ENCODE data around the gene TESK2. TPM values are rescaled to one million over a fixed set of nuclear protein-coding genes. Genes with fewer than 3 reads are reported as not detected.

Gene TESK2
- total RNA-seq, 1 donor from 2014 or later = 12.2 TPM

GRCh38 chr1:45381243-45381642 lies 109.7 kb downstream of the TESK2 start:
- Mint-ChIP-seq H3K4me3 (no peak overlapping the region), H3K27me3 (no peaks in the 10 kb centered on the region), H3K36me3 (ENCODE audit: low read depth) (peaks cover 24% of the 10 kb centered on the region), H3K27ac (no peak overlapping the region), H3K9me3 (no peaks in the 10 kb centered on the region), H3K4me1 (no peaks in the 10 kb centered on the region)
- ChIA-PET POLR2A (interaction anchor here (0.7 kb wide), 1 partner anchor 110 kb away, joined by 16 read pairs; the partner anchor contains the start of gene TESK2), CTCF (no interaction called here)
- DNase-seq (no peak), ATAC-seq (ENCODE audit: low read depth) (no peak)
- no peak for TF ChIP-seq CTCF (IDR thresholded peaks at IDR 0.05)
- intact Hi-C loops (cut with micrococcal nuclease) = no loop called here

- CTCF ChIA-PET = no interaction called here
- Mint-ChIP-seq H3K27me3 (no peaks in the 10 kb centered on the region), H3K4me3 (no peak overlapping the region), H3K4me1 (no peaks in the 10 kb centered on the region), H3K36me3 (ENCODE audit: low read depth) (peaks cover 24% of the 10 kb centered on the region), H3K27ac (no peak overlapping the region), H3K9me3 (no peaks in the 10 kb centered on the region)
- DNase-seq = no peak
- no peak for TF ChIP-seq CTCF (IDR thresholded peaks at IDR 0.05)
- ATAC-seq (ENCODE audit: low read depth) = no peak
- intact Hi-C loops (cut with micrococcal nuclease) = no loop called here
- POLR2A ChIA-PET = no interaction called here
These were observed 110.2 kb downstream of the TESK2 start for GRCh38 chr1:45380730-45381129.

GRCh38 chr1:45380125-45380524 lies 110.8 kb downstream of the TESK2 start:
- Mint-ChIP-seq H3K9me3 (no peaks in the 10 kb centered on the region), H3K36me3 (ENCODE audit: low read depth) (peaks cover 21% of the 10 kb centered on the region), H3K27ac (no peak overlapping the region), H3K27me3 (no peaks in the 10 kb centered on the region), H3K4me3 (no peak overlapping the region), H3K4me1 (peaks cover 4% of the 10 kb centered on the region)
- ChIA-PET POLR2A (no interaction called here), CTCF (no interaction called here)
- TF ChIP-seq CTCF (IDR thresholded peaks at IDR 0.05) = no peak
- no peak for ATAC-seq (ENCODE audit: low read depth)
- DNase-seq = no peak
- intact Hi-C loops (cut with micrococcal nuclease) = no loop called here

GRCh38 chr1:45379524-45379923 lies 111.4 kb downstream of the TESK2 start:
- DNase-seq (no peak), ATAC-seq (ENCODE audit: low read depth) (no peak)
- POLR2A ChIA-PET = no interaction called here
- intact Hi-C loops (cut with micrococcal nuclease) = no loop called here
- H3K27me3 Mint-ChIP-seq = no peaks in the 10 kb centered on the region
- TF ChIP-seq CTCF (IDR thresholded peaks at IDR 0.05) = no peak
- no peak overlapping the region for H3K4me3 Mint-ChIP-seq
- CTCF ChIA-PET = no interaction called here
- H3K4me1 Mint-ChIP-seq = peaks cover 10% of the 10 kb centered on the region
- no peaks in the 10 kb centered on the region for H3K9me3 Mint-ChIP-seq
- H3K36me3 Mint-ChIP-seq (ENCODE audit: low read depth) = peaks cover 15% of the 10 kb centered on the region
- no peak overlapping the region for H3K27ac Mint-ChIP-seq

- DNase-seq (no peak), ATAC-seq (ENCODE audit: low read depth) (no peak)
- no peaks in the 10 kb centered on the region for H3K9me3 Mint-ChIP-seq
- CTCF ChIA-PET = no interaction called here
- H3K4me3 Mint-ChIP-seq = no peak overlapping the region
- peaks cover 22% of the 10 kb centered on the region for H3K4me1 Mint-ChIP-seq
- POLR2A ChIA-PET = interaction anchor here (1.2 kb wide), 1 partner anchor 35 kb away, joined by 3 read pairs; no protein-coding TSS in a partner anchor
- no peak for TF ChIP-seq CTCF (IDR thresholded peaks at IDR 0.05)
- H3K27ac Mint-ChIP-seq = no peak overlapping the region
- no peaks in the 10 kb centered on the region for H3K27me3 Mint-ChIP-seq
- H3K36me3 Mint-ChIP-seq (ENCODE audit: low read depth) = peaks cover 10% of the 10 kb centered on the region
- intact Hi-C loops (cut with micrococcal nuclease) = no loop called here
These were observed 112.8 kb downstream of the TESK2 start for GRCh38 chr1:45378184-45378583.
